Measurements from ENCODE around the gene IMPDH1.

The IMPDH1 gene

GRCh38 chr7:128405471-128406313, 4.1 kb downstream of the IMPDH1 start:
- Histone ChIP-seq H4K91ac (ENCODE audit: low read length) (peak overlapping the region; percentile 87), H2BK120ac (ENCODE audit: low read depth, low read length) (no peak overlapping the region)
- WGBS: under 1% methylated on average over 45 of the region's 107 CpGs

DNA sequence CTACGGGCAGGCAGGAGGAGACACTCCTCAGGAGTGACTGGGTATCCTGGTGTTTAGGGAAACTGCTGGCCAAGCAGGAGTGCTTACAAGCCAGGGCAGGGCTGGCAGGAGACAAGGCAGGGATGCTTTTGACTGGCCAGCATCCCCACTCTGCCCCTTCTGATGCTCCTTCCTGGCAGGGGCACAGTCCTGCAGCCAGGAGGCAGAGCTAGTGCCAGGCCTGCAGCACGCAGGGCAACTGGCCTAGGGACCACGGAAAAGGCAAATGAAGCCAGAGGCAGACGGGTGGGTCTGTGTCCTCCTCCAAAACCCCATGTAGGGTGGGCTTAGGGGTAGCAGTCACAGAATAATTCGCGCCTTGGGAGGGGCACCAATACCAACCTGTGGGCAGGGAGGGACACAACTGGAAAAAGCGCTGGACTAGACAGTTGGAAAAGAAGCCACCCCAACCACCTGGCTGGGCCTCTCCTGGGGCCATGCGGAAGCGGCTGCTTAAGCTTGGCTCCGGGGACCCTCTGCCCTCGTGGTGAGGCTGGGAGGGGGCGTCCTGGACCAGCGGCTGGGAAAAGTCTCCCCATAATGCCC, 4.8 kb downstream of the IMPDH1 start:
- peak overlapping the region; percentile 33 for H4K8ac ChIP-seq (ENCODE audit: low read length)
- H3K14ac ChIP-seq (ENCODE audit: low read length in 2 of 2): peak overlapping the region in 1 of 2 experiments; percentile 97
- H3K18ac ChIP-seq (ENCODE audit: low read depth in 1 of 2, low read length in 2 of 2): peak overlapping the region; percentile 90 to 92
- H2AFZ ChIP-seq (ENCODE audit: low read depth, low read length): peak overlapping the region; percentile 75
- 39% methylated on average over 11 of the region's 13 CpGs for WGBS
- peaks cover 0 to 5% of the 10 kb centered on the region in 2 experiments for H3K27me3 ChIP-seq (ENCODE audit: control insufficient read depth in 1 of 2, insufficient read depth in 1 of 2, low read length in 2 of 2)
- peaks cover 5% of the 10 kb centered on the region for H3K79me1 ChIP-seq (replicated peaks; ENCODE audit: low read length, poor library complexity, severe bottlenecking)
- H2BK120ac ChIP-seq (ENCODE audit: low read depth, low read length): no peak overlapping the region
- H3K4me1 ChIP-seq (ENCODE audit: control insufficient read depth, insufficient read depth, low read depth, low read length): peaks cover 28% of the 10 kb centered on the region
- H3K4me3 ChIP-seq (ENCODE audit: insufficient read depth in 1 of 2, low read depth in 1 of 2, low read length in 2 of 2): peak overlapping the region; percentile 78 to 89
- peak overlapping the region; percentile 87 for H4K91ac ChIP-seq (ENCODE audit: low read length)
- no peak overlapping the region for H3K27ac ChIP-seq (ENCODE audit: low read length, poor library complexity, severe bottlenecking)
- H2BK12ac ChIP-seq (ENCODE audit: low read length in 2 of 2): no peak overlapping the region
- peak overlapping the region in 1 of 2 experiments; percentile 57 for H3K23ac ChIP-seq (ENCODE audit: low read length in 2 of 2)
- peak overlapping the region; percentile 75 to 84 for H3K4ac ChIP-seq (ENCODE audit: low read depth in 1 of 2, low read length in 2 of 2)
- H2AK5ac ChIP-seq (ENCODE audit: low read length, severe bottlenecking): no peak overlapping the region
- DNase-seq: no peak
- peaks cover 21 to 30% of the 10 kb centered on the region in 2 experiments for H3K36me3 ChIP-seq (ENCODE audit: control insufficient read depth in 1 of 2, insufficient read depth in 2 of 2, low read depth in 1 of 2, low read length in 2 of 2)
- H2BK5ac ChIP-seq (ENCODE audit: low read depth, low read length, poor library complexity, severe bottlenecking): no peak overlapping the region
- H3K4me2 ChIP-seq (ENCODE audit: low read length, poor library complexity, severe bottlenecking): peak overlapping the region; percentile 92
- no peaks in the 10 kb centered on the region for H3K9me3 ChIP-seq (ENCODE audit: control insufficient read depth, low read length)
- H2BK15ac ChIP-seq (ENCODE audit: low read depth, poor library complexity, severe bottlenecking): peak overlapping the region; percentile 12
- H3K9ac ChIP-seq (ENCODE audit: low read length): peak overlapping the region; percentile 90

More at GRCh38 chr7:128405471-128406313, 4.1 kb downstream of the IMPDH1 start:
- Histone ChIP-seq H4K8ac (ENCODE audit: low read length) (peak overlapping the region; percentile 33), H3K23ac (ENCODE audit: low read length in 2 of 2) (peak overlapping the region in 1 of 2 experiments; percentile 57), H3K27ac (ENCODE audit: low read length, poor library complexity, severe bottlenecking) (no peak overlapping the region), H3K4me2 (ENCODE audit: low read length, poor library complexity, severe bottlenecking) (peak overlapping the region; percentile 92), H3K79me1 (replicated peaks; ENCODE audit: low read length, poor library complexity, severe bottlenecking) (peaks cover 5% of the 10 kb centered on the region), H3K4me1 (ENCODE audit: control insufficient read depth, insufficient read depth, low read depth, low read length) (peaks cover 31% of the 10 kb centered on the region), H2AFZ (ENCODE audit: low read depth, low read length) (peak overlapping the region; percentile 75), H3K18ac (ENCODE audit: low read depth in 1 of 2, low read length in 2 of 2) (peak overlapping the region; percentile 90 to 92), H3K4me3 (ENCODE audit: insufficient read depth in 1 of 2, low read depth in 1 of 2, low read length in 2 of 2) (peak overlapping the region; percentile 78 to 89), H3K9ac (ENCODE audit: low read length) (peak overlapping the region; percentile 90), H3K9me3 (ENCODE audit: control insufficient read depth, low read length) (no peaks in the 10 kb centered on the region), H3K14ac (ENCODE audit: low read length in 2 of 2) (peak overlapping the region in 1 of 2 experiments; percentile 97), H2BK5ac (ENCODE audit: low read depth, low read length, poor library complexity, severe bottlenecking) (no peak overlapping the region), H2AK5ac (ENCODE audit: low read length, severe bottlenecking) (no peak overlapping the region), H3K36me3 (ENCODE audit: control insufficient read depth in 1 of 2, insufficient read depth in 2 of 2, low read depth in 1 of 2, low read length in 2 of 2) (peaks cover 14 to 22% of the 10 kb centered on the region in 2 experiments), H3K27me3 (ENCODE audit: control insufficient read depth in 1 of 2, insufficient read depth in 1 of 2, low read length in 2 of 2) (peaks cover 0 to 5% of the 10 kb centered on the region in 2 experiments), H3K4ac (ENCODE audit: low read depth in 1 of 2, low read length in 2 of 2) (peak overlapping the region; percentile 75 to 84), H2BK15ac (ENCODE audit: low read depth, poor library complexity, severe bottlenecking) (peak overlapping the region; percentile 12), H2BK12ac (ENCODE audit: low read length in 2 of 2) (peak overlapping the region in 1 of 2 experiments; percentile 29)
- no peak for DNase-seq

GRCh38 chr7:128404143-128404681, 5.6 kb downstream of the IMPDH1 start:
- Histone ChIP-seq H2AK5ac (ENCODE audit: low read length, severe bottlenecking) (no peak overlapping the region), H3K18ac (ENCODE audit: low read depth in 1 of 2, low read length in 2 of 2) (peak overlapping the region in 1 of 2 experiments; percentile 21), H2BK12ac (ENCODE audit: low read length in 2 of 2) (peak overlapping the region in 1 of 2 experiments; percentile 29), H3K79me1 (replicated peaks; ENCODE audit: low read length, poor library complexity, severe bottlenecking) (peaks cover 5% of the 10 kb centered on the region), H3K4me3 (ENCODE audit: insufficient read depth in 1 of 2, low read depth in 1 of 2, low read length in 2 of 2) (peak overlapping the region; percentile 14 to 89), H3K4ac (ENCODE audit: low read depth in 1 of 2, low read length in 2 of 2) (no peak overlapping the region), H3K4me1 (ENCODE audit: control insufficient read depth, insufficient read depth, low read depth, low read length) (peaks cover 24% of the 10 kb centered on the region), H2BK120ac (ENCODE audit: low read depth, low read length) (no peak overlapping the region), H2AFZ (ENCODE audit: low read depth, low read length) (no peak overlapping the region), H3K4me2 (ENCODE audit: low read length, poor library complexity, severe bottlenecking) (peak overlapping the region; percentile 47), H3K36me3 (ENCODE audit: control insufficient read depth in 1 of 2, insufficient read depth in 2 of 2, low read depth in 1 of 2, low read length in 2 of 2) (peaks cover 24 to 36% of the 10 kb centered on the region in 2 experiments), H2BK5ac (ENCODE audit: low read depth, low read length, poor library complexity, severe bottlenecking) (no peak overlapping the region), H3K9me3 (ENCODE audit: control insufficient read depth, low read length) (no peaks in the 10 kb centered on the region), H4K8ac (ENCODE audit: low read length) (peak overlapping the region; percentile 76), H3K27ac (ENCODE audit: low read length, poor library complexity, severe bottlenecking) (no peak overlapping the region), H3K14ac (ENCODE audit: low read length in 2 of 2) (no peak overlapping the region), H4K91ac (ENCODE audit: low read length) (no peak overlapping the region), H3K9ac (ENCODE audit: low read length) (peak overlapping the region; percentile 90), H3K23ac (ENCODE audit: low read length in 2 of 2) (no peak overlapping the region), H2BK15ac (ENCODE audit: low read depth, poor library complexity, severe bottlenecking) (no peak overlapping the region), H3K27me3 (ENCODE audit: control insufficient read depth in 1 of 2, insufficient read depth in 1 of 2, low read length in 2 of 2) (peaks cover 0 to 5% of the 10 kb centered on the region in 2 experiments)
- 66% methylated on average over 9 of the region's 9 CpGs for WGBS
- DNase-seq: no peak

DNA sequence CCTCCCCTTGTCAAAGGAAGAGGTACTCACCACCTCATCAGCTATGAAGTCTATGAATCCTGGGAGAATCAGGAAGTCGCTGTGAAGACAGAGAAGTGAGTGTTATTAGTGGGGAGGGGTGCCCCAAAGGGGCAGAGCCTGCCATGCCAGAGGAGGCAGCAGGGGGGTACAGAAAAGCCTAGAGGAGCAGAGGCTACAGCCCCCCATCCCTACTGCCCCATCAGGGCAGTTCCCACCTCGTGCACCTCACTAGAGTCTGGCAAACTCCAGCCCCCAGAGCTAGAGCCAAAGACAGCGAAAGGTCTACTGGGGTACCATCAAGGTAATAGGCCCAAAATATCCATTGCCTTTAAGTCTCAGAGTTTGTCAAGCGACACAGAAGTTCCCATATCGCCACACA, 6.1 kb downstream of the IMPDH1 start:
- H4K91ac ChIP-seq (ENCODE audit: low read length): no peak overlapping the region
- H2AFZ ChIP-seq (ENCODE audit: low read depth, low read length): no peak overlapping the region
- no peak overlapping the region for H3K27ac ChIP-seq (ENCODE audit: low read length, poor library complexity, severe bottlenecking)
- H3K4ac ChIP-seq (ENCODE audit: low read depth in 1 of 2, low read length in 2 of 2): no peak overlapping the region
- H3K4me1 ChIP-seq (ENCODE audit: control insufficient read depth, insufficient read depth, low read depth, low read length): peaks cover 19% of the 10 kb centered on the region
- no peak overlapping the region for H3K23ac ChIP-seq (ENCODE audit: low read length in 2 of 2)
- no peak overlapping the region for H3K14ac ChIP-seq (ENCODE audit: low read length in 2 of 2)
- H3K18ac ChIP-seq (ENCODE audit: low read depth in 1 of 2, low read length in 2 of 2): peak overlapping the region; percentile 21 to 23
- peak overlapping the region; percentile 11 for H3K9ac ChIP-seq (ENCODE audit: low read length)
- no peak overlapping the region for H2BK15ac ChIP-seq (ENCODE audit: low read depth, poor library complexity, severe bottlenecking)
- H4K8ac ChIP-seq (ENCODE audit: low read length): no peak overlapping the region
- H2BK5ac ChIP-seq (ENCODE audit: low read depth, low read length, poor library complexity, severe bottlenecking): no peak overlapping the region
- no peak for DNase-seq
- peaks cover 26 to 39% of the 10 kb centered on the region in 2 experiments for H3K36me3 ChIP-seq (ENCODE audit: control insufficient read depth in 1 of 2, insufficient read depth in 2 of 2, low read depth in 1 of 2, low read length in 2 of 2)
- peaks cover 5% of the 10 kb centered on the region for H3K79me1 ChIP-seq (replicated peaks; ENCODE audit: low read length, poor library complexity, severe bottlenecking)
- no peaks in the 10 kb centered on the region for H3K9me3 ChIP-seq (ENCODE audit: control insufficient read depth, low read length)
- H2BK120ac ChIP-seq (ENCODE audit: low read depth, low read length): no peak overlapping the region
- H3K27me3 ChIP-seq (ENCODE audit: control insufficient read depth in 1 of 2, insufficient read depth in 1 of 2, low read length in 2 of 2): peaks cover 0 to 1% of the 10 kb centered on the region in 2 experiments
- no peak overlapping the region for H3K4me2 ChIP-seq (ENCODE audit: low read length, poor library complexity, severe bottlenecking)
- no peak overlapping the region for H3K4me3 ChIP-seq (ENCODE audit: insufficient read depth in 1 of 2, low read depth in 1 of 2, low read length in 2 of 2)
- no peak overlapping the region for H2AK5ac ChIP-seq (ENCODE audit: low read length, severe bottlenecking)
- WGBS: 89% methylated on average over 5 of the region's 5 CpGs
- H2BK12ac ChIP-seq (ENCODE audit: low read length in 2 of 2): no peak overlapping the region

All from mesenchymal stem cell (in vitro differentiated cells and primary cell).